LNCaP clone FGC (cell line): ENCODE data around the gene GFRA3.

Source experiments
- DNase-seq: peaks from one replicate; pipeline ENCODE4 v3.0.0-alpha.2; 2011; ENCODE audit warnings: low read depth
- H3K4me3 ChIP-seq: 2 replicates; pipeline ENCODE4 v1.5.1; 2011; ENCODE audit warnings: mild to moderate bottlenecking, low read depth, low read length, control low read depth
- CTCF ChIP-seq: IDR thresholded peaks from 2 replicates; pipeline ENCODE4 v1.5.1; 2012; ENCODE audit warnings: mild to moderate bottlenecking; ENCODE audit not compliant: control insufficient read depth, insufficient read depth; ENCODE audit errors: extremely low read depth

The GFRA3 gene

DNA sequence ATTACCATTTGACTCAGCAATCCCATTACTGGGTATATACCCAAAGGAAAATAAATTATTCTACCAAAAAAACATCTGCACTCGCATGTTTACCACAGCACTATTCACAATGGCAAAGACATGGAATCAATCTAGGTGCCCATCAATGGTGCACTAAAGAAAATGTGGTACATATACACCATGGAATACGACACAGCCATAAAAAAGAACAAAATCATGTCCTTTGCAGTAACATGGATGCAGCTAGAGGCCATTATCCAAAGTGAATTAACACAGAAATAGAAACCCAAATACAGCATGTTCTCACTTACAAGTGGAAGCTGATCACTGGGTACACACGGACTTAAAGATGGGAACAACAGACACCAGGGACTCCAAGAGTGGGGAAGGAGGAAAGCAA is 63.4 kb downstream of the GFRA3 start:
- H3K4me3 ChIP-seq, result no peak overlapping the region
- DNase-seq, result no peak
- no peak for TF ChIP-seq CTCF
